Measurements from ENCODE around the gene TMEM200B. TPM values are rescaled to one million over a fixed set of nuclear protein-coding genes. Genes with fewer than 3 reads are reported as not detected.

The TMEM200B gene
- total RNA-seq, 1 experiment from 2014 or later: 12.6 TPM

DNA sequence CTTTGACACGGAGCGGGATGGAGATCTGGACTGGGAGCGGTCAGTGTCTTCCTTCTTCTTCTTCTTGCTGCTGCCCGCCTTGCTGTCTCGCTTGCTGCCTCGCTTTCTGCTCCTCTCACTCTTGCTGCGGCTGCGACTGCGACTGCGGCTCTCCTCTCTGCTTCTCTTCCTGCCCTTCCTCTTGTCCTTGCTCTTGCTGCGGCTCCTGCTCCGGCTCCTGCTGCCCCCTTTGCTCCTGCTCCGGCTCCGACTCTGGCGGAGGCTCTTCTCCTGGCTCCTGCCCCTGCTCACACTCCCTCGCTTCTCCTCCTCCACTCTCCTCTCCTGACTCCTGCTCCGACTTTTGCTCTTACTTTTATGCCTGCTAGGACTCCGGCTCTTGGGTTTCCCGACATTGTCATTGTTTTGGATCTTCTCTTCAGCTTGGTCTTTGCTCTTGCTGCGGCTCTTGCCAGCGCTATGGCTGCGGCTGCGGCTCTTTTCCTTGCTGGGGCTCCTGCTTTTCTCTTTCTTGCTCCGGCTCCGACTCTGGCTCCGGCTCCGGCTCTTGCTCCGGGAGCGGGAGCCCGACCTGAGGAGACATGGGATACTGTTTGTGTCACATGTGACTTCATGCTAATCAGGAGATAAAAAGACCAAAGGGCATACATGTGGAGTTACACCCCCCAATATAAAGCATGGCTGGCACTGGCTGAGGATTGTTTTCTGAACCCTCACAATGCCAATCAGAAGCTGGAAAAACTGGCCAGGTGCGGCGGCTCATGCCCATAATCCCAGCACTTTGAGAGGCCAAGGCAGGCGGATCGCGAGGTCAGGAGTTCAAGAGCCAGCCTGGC is 25.2 kb upstream of the TMEM200B start:
- Histone ChIP-seq H4K91ac (ENCODE audit: insufficient read length, low read depth, low read length) (no peak overlapping the region), H4K8ac (replicated peaks; ENCODE audit: insufficient read length, low read depth, low read length) (no peak overlapping the region), H3K14ac (ENCODE audit: insufficient read depth, low read length) (no peak overlapping the region), H3K23me2 (ENCODE audit: insufficient read length, low read depth, low read length, poor library complexity, severe bottlenecking) (no peaks in the 10 kb centered on the region), H3K4me1 (ENCODE audit: insufficient read depth, low read length) (no peaks in the 10 kb centered on the region), H3K23ac (ENCODE audit: insufficient read length, low read depth, low read length) (no peak overlapping the region), H2BK120ac (ENCODE audit: low read depth, low read length, poor library complexity, severe bottlenecking) (no peak overlapping the region), H3K79me1 (ENCODE audit: insufficient read depth, low read depth, low read length, poor library complexity, severe bottlenecking) (no peaks in the 10 kb centered on the region), H2BK12ac (ENCODE audit: insufficient read length, low read depth, low read length) (no peak overlapping the region), H2AFZ (ENCODE audit: low read length) (no peak overlapping the region), H3K56ac (ENCODE audit: insufficient read length, low read depth, low read length) (no peak overlapping the region), H4K20me1 (ENCODE audit: control insufficient read depth, insufficient read depth, insufficient read length) (peaks cover 3% of the 10 kb centered on the region), H2AK5ac (ENCODE audit: insufficient read length, low read length) (no peak overlapping the region), H3K79me2 (ENCODE audit: insufficient read depth, low read length) (no peaks in the 10 kb centered on the region), H3K4ac (ENCODE audit: low read depth, low read length) (no peak overlapping the region), H2BK20ac (ENCODE audit: low read depth, low read length, poor library complexity, severe bottlenecking) (no peak overlapping the region), H4K5ac (ENCODE audit: insufficient read length, low read depth, low read length) (no peak overlapping the region), H3K27ac (ENCODE audit: insufficient read length, low read depth, low read length) (no peak overlapping the region), H3K4me2 (ENCODE audit: insufficient read depth, insufficient read length, low read length) (no peak overlapping the region), H3T11ph (ENCODE audit: low read length) (no peak overlapping the region), H2BK15ac (ENCODE audit: low read depth, low read length) (no peak overlapping the region), H3K9ac (ENCODE audit: extremely low read depth, insufficient read length, low read length) (no peak overlapping the region), H3K27me3 (ENCODE audit: insufficient read depth, low read length) (no peaks in the 10 kb centered on the region), H2BK5ac (ENCODE audit: insufficient read length, low read length) (no peak overlapping the region), H3K9me3 (ENCODE audit: control insufficient read depth, low read depth, low read length) (no peaks in the 10 kb centered on the region), H3K18ac (ENCODE audit: insufficient read length, low read depth, low read length) (no peak overlapping the region)
- H3K36me3 Mint-ChIP-seq (ENCODE audit: insufficient read depth in 1 of 3, low read depth in 3 of 3): peaks cover 66 to 93% (median 83%) of the 10 kb centered on the region in 3 experiments; a peak in 6 of 7 replicates
- TF ChIP-seq CTCF (conservative IDR thresholded peaks at IDR 0.05): no peak
- no peaks in the 10 kb centered on the region; a peak in 1 of 4 replicates for H3K4me1 Mint-ChIP-seq
- DNase-seq: no peak
- no peaks in the 10 kb centered on the region for H3K27me3 Mint-ChIP-seq (ENCODE audit: low read depth)
- H3K4me3 Mint-ChIP-seq: no peak overlapping the region
- no CpG with 5 or more reads among the region's 35 CpGs for WGBS (ENCODE audit: extremely low coverage, insufficient read length, low lambda C conversion rate)
- H3K9me3 Mint-ChIP-seq: no peaks in the 10 kb centered on the region
- H3K27ac Mint-ChIP-seq: peak overlapping the region; percentile 4 to 28 (median 9); a peak in 4 of 7 replicates
